ENCODE measurements around the gene CCT8.
A peak's percentile ranks its signal among the peaks of the same experiment; 100 is the strongest.

The CCT8 gene, protein sequence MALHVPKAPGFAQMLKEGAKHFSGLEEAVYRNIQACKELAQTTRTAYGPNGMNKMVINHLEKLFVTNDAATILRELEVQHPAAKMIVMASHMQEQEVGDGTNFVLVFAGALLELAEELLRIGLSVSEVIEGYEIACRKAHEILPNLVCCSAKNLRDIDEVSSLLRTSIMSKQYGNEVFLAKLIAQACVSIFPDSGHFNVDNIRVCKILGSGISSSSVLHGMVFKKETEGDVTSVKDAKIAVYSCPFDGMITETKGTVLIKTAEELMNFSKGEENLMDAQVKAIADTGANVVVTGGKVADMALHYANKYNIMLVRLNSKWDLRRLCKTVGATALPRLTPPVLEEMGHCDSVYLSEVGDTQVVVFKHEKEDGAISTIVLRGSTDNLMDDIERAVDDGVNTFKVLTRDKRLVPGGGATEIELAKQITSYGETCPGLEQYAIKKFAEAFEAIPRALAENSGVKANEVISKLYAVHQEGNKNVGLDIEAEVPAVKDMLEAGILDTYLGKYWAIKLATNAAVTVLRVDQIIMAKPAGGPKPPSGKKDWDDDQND

DNA sequence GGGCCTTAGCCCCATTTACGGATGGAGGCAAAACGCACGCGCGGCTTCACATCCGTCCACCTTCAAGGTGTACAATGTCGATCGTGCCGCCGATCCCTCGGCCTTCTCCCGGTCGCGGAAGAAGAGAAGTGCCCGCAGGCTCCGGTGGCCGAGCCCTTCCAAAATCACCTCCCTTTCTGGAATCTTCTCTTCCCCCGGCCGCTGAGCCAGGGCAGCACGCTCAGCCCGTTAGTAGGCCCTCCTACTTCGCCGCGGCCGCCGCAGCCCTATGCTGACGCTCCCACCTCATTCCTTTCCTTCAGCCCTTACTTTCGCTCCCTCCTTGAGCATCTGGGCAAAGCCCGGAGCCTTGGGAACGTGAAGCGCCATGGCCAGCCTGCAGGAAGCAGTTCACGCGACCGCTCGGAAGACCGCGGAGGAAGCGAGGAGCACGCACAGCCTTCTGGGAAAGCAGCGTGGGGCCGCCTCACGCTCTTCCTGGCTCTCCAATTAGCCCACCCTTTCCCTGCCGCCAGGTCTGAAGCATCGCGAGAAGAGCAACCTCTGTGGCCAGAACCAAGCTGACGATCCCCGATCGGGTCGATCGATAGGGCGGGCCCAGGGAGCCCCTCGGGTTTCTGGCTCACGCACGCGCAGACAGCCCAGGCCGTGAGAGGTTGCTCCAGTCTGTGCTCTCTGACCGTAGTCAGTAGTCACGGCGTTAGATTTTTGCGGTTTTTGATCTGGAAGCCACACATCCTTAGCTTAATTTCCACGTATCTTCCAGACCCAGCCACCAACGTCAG lies at the start of gene CCT8:
TSS of gene CCT8 (minus strand) at position 427 of the 785 bp plus-strand sequence. CDS start at position 369, 58 bp downstream.
- peak; percentile 99 for DNase-seq

DNA sequence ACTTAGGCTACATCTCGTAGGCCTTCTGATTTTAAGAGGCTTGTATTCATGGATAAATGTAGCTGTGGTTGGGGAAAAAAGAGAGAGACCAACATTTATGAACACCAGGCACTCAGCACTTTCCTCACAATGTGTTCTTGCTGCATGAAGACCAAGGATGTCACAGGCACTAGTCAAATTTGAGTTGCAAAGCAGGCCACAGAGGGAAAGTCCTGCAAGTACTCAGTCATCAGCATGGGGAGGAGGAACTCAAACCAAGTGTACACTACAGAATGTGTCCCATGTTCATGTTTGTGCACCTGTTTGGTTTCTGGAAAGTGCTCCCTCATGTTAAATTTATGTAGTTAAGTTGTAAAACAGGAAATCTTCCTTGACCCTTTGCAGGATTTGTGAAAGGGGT lies 48.3 kb upstream of the CCT8 start:
- DNase-seq, result no peak

DNA sequence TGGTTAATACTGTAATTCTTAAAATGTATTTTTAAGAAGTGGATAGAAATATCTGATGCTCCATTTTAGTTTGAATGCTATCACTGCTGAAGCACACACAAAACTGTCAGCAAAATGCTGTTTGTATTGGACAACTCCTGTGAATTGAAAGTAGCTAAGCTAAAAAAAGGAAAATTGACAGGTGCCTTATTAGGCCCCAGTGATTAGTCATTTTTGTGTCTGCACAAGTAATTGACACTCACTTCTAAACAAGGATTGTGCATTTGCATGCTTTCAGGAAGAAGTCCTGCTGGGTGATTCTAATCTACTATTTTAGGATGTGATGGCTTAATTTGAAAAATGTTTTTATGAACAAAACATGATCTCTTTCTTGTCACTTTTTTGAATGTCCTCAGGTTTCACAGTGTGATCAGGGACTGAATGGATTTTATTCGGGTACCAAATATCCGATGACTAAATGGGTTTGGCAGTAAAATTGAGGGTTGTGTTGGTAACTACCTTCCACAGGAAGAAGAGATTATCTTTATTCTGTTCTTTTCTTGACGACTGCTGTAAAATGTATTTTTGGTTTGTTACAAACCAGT lies 44.0 kb upstream of the CCT8 start:
- no peak for DNase-seq

DNA sequence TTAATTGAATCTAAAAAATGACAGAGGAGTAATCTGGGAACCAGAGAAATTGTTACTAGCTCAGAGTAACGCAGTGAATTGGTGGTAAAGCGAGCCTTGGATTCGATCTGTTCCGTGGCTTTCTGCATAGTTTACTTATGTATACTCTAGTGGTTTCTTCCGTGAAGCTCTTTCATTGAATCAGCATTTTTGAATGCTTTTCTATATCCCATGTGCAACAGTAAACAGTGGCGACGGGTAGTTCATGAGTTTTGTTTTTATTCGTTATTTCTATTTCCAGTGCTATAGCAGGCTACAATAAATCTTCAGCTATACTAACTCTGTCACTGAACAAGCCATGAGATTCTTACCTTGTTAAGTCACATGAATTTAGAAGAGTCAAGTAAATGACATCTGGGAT lies 42.5 kb upstream of the CCT8 start:
- DNase-seq, result no peak

DNA sequence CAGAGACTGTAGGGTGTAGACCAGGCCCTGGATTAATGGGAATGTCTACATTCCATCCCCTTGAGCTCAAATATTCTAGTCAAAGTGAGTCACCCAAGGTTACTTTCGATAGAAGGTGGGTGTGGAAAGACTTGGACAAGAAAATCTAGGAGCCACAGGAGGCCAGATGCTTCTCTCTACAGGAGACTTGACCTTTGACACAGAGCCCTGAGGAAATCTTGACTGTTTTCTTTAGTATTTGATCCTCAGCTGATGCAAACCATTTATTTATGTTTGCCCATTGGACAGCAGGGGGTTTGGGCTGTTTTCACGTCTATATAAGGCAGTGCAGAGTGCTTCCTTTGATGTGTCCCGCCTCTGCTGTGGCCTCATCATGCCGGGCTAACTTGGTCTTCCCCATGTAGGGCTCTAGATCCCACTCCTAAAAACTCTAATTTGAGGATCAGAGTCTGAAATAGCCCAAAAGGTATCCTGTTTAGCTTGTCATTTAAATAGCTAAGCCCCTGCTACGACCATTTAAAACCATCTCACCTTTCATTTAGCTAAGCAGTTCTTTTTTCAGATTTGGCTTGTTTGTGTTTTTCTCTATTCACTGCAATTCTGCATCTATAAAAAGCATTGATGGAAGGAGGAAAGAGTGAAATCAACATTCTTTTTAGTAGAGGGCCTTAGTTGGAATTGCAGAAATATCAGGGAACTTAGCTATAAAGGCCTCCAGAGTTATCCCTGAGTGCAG lies 41.5 kb upstream of the CCT8 start:
- DNase-seq, result no peak

DNA sequence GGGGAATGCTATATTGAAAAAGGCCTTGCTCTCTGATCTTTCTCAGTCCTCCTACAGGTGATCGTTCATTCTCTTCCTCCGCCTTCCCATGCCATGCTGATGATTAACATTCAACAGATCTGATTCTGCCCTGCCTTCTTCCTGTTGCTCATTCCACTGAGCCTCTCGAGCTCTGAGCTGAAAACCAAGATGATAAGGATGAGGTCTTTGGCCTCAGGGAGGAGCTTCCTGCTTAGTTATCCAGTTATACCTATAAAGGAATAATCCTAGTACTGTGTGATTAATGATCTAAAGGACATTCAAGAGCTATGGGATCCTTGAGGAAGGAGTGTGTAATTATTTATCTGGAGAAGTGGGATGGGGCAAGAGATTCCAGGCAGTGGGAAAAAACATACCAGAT lies 31.8 kb upstream of the CCT8 start:
- no peak for DNase-seq

DNA sequence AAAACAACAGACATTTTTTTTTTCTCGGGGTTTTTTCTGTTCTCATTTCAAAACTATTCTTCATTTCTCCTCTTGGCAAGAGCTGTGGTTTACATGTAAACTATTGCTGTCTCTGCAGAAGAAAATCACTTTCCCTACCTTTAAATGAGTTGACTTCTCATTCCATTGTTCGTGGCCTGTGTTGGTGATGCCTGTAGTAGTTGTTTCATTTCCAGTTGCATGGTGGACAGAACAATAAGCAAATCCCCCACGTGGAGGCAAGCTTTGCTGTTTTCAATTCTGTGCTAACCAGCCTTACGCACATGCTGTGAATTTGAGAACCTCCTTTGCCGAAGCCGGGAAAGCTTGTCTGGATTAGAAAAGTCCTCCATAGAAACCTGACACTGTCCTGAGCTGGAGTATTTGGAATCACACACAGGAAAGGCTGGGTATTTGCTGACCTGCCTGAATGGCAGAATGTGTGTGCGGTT lies 30.8 kb upstream of the CCT8 start:
- DNase-seq, result peak; percentile 71

DNA sequence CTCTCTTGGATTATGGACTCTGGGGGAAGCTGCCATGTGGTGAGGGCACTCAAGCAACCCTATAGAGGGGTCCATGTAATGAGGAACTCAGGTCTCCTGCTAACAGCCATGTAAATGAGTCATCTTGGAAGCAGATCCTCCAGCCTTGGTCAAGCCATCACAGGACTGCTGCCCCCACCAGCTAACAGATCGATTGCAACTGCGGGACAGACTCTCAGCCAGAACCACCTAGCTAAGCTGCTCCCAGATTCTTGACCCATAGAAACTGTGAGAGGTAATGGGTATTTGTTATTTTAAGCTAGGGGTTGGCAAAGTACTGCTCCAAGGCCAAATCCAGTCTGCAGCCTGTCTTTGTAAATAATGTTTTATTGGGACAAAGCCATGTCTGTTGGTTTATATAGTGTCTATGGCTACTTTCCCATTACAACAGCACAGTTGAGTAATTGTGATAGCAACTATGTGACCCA lies 29.4 kb upstream of the CCT8 start:
- no peak for DNase-seq

DNA sequence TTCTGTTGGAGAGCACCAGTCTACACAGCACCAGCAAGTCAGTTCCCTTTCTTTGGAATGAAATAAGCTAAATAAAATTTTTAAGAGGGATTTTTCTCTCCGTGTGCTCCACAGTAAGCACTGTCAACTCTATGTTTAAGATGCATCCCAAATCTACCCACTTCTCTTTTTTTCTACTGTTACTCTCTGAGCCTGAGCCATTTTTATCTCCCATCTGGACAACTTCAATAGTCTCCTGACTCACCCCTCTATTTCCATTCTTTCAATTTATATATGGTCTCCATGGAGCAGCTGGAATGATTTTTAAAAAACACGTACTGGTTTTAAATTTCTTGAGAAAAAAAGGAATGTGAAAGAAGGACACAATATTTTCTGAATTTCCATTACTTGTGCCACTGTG lies 24.7 kb upstream of the CCT8 start:
- DNase-seq, result no peak

DNA sequence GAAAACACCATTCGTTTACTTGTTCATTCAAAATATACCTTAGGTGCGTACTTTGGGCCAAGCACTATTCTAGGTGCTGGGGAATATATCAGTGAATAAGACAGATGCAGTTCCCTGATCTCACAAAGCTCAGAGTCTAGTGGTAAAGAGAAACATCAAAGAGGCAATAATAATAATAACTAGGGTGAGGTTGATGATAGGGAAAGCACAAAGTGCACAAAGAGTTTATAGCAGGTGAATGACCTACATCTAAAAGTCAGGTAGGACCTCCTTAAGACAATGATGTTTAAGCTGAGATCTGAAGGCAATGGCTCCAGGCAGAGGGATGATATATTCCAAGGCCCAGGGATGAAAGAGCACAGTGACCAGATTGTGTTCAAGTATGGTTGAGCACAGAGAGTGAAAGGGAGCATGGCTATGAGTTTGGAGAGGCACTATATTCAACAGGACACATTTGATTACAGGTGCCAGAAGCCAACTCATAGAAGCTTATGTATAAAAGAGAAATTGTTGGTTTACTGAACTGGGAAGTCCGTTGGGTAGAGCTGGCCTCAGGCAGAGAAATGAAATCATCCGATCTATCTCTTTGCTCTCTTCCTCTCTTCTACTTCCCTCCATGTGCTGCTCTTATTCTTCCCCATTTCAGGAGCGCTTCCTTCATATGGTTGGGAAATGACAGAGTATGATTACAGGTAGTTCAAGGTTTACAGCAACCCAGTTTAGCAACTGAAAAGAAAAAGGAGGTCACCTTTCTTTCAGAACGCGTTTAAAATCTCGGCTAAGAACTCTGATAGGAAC lies 23.0 kb upstream of the CCT8 start:
- DNase-seq, result no peak

DNA sequence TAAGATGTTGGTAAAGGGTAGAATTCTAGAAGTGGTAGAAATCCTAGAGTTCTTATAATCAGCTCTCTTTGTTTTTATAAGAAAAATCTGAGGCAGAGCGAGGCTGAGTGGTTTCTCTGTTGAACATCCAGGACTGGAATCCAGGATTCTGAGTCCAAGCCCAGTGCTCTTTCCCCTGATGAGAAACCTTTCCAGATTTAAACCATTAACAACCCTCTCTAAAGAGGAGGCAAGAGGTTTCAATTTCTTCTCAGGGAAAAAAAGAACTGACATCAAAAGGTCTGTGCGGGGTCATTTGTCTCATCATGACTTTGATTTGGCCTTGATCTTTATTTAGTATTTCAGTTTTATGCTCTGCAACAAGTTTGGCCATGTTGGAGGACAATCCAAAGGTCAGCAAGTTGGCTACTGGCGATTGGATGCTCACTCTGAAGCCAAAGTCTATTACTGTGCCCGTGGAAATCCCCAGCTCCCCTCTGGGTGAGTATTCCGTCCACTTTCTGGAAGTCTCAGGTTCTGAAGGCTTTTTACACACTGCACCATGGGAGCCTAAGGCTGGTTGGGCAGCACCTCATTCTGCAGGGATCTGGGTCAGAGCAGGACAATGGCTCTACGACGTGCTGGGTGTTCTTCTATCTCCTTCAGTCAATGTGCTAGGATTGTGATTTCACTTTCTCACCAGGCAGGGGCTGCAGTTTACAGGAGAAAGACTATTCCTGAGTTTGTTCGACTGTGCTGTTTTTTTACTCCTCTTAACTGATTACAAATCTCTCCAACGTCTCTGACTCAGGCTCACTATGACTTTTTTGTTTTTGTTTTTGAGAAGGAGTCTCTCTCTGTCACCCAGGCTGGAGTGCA lies 18.9 kb upstream of the CCT8 start:
- DNase-seq, result no peak

DNA sequence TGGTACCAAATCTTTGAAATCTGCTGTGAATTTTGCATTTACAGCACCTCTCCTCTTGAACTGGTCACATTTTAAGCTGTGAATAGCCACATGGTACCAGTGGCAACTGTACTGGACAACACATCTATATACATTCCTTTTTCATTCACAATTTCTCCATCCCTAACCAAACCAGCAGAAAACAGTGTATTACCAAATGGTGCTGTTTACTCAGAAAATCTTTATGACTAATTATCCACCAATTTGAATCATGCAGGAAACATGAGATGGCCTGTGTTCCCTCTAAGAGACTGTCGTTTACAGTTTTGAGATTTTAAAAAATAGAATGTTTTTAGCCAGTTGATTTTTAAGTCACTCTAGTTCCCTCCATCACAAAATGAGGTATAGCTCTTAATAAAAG lies 17.6 kb upstream of the CCT8 start:
- no peak for DNase-seq

DNA sequence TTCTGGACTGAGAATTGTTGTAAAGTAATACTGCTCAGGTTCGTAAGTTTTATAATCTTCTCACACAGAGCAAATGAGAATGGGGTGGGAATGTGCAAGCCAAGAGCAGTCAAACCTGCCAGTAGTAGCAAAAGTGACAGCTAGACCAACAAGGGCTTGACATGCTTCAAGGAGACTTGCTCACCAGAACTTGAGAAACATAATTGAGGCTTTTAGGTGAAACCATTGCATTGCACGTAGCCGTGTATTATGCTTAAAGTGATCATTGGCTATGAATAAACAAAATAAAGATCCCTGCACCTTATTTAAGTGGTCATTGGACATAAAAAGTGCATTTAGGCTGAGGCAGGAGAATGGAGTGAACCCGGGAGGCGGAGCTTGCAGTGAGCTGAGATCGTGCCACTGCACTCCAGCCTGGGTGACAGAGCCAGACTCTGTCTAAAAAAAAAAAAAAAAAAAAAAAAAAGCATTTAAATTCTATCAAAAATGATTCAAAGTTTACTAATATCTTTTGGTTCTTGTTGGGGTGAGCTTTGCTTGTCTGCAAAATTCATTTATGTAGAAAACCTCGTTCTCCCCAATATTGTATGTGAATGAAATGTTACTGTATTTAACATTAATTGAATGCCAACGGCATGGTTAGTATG lies 11.8 kb upstream of the CCT8 start:
- no peak for DNase-seq

DNA sequence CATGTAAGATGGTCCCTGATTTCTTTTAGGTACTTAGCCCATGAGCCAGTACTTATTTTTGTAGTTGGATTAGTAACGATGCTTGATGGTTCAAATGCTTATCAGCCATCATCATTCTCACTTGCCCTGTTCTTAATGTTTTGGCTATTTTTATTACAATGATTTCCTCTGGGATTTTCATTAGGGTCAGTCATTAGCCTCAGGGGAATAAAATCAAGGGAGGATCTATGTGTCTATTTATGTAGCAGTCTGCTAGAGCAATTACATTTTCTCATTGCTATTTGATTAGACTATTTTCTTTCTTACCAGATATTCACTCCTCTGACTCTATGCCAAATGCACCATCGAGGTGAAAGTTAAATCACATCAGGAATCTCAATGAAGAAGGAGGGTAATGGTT lies 10.9 kb upstream of the CCT8 start:
- DNase-seq, result no peak

DNA sequence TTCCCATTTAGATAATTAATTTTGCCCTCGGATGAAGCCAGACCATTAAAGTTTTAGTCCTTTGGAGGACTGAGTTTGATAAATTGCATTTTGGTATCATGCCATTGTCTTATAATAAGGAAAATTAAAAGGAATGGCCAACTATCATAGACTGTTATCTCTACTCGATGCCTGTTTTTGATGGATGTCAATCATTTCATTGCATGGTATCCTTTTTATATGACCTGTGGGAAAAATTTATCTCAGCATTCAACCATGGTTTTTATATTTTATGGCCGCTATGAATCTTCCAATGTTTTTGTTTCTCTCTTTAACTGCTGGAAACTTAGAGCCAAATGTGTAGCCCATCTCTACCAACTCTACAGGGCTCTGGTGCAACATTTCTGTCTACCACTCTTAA lies 9.9 kb upstream of the CCT8 start:
- DNase-seq, result no peak

DNA sequence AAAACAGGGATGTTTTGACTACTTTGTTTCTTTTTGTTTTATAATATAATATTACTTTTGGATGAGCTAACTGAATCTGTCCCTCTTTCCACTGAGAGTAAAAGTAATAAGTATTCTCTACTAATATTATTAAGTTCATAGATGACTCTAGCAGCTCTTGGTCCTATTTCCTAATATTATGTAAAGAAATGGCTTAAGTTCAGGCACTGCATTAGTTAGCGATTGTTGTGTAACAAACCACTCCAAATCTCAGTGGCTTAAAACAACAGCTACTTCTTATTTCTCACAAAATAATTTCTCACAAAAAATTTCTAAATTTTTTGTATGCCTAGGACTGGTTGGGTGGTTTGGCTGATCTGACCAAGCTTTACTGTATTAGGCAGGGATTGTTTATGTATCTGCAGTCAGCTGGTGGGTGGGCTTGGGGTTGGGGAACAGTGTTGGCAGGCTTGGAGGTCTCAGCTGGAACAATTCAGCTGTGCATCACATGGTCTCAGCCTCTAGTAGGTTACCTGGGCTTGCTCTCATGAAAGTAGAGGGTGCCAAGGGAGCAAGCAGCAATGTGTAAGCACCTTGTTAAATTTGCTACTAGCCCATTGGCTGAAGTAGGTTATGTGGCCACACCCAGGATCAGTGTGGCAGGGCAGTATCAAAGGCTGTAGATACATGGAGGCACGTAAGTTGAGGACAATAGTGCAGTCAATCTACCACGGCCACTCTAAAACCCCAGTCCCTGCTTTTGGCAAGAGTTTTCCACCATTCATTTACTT lies 8.8 kb upstream of the CCT8 start:
- DNase-seq, result no peak

DNA sequence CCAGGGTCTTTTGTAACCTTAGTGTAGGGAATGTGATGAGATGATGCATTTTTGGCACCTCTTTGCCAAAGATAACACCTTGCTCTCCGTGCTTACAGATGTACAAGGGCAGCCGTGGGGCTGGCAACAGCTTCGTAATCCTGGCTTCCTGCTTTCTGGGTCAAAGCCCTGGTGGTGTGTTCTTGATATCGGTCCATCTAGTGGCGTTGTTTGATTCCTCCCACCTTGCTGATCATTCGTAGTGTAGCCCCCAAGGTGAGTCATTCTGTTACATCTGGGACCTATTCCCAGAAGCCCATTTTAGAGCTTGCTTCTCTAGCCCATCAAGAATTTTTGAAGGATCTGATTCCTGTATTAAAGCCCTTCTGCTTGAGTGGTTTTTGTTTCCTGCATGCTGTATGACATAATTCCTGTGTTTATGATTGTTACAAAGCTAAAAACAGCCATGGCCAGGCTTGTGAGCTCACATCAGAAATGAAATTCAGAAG lies 7.0 kb upstream of the CCT8 start:
- no peak for DNase-seq

DNA sequence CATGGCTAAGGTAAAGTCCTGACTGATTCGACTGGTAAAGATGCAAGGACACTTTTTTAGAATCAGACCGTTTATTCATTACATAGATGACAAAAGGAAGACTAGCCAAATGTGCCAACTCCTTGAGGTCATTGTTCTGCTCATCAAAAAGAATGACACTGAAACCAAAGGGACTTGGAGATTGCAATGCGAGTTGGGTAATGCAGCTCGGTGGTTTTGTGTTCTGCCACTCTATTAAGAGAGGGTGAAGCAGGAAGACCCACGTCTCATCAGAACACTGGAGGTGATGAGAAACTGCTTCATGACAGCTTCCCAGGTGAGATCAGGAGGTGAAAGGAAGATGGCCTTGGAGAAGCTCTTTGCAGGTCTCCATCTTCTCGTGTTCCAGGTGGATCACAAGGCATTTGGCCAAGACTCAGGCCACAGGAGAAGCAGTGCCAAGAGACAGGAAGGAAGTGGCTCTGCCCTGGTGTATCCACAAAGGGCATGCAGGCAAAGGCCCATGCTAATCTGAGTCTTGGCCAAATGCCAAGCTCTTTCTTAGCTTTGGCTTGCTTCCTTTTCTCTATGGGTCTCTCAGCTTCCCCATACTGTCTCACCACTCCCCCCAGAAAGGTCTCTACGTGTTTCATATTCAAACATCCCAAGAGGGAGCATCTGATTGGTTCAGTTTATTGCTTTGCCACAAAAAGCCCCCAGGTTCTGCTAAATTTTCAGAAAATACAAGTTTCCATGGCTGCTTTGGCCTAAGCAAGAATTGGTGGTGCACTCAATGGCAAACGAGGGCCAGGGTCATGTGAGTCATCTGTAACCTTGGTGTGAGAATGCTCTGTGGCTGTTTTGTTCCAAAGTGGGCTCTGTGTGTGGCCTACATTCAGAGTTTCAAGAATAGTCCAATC lies 5.7 kb upstream of the CCT8 start:
- DNase-seq, result no peak
